HPDE6-E6E7 (cell line): ENCODE data around the gene NDUFS6.
"Not testable (repeated sequence)": the region's sequence is repeated elsewhere in the genome, so short reads cannot be mapped to it uniquely, and the experiment has no call there.

Experiments
- DNase-seq: peaks from one replicate; pipeline ENCODE4 v3.0.0; 2011; ENCODE audit warnings: missing footprints; ENCODE audit errors: extremely low spot score

The NDUFS6 gene

GRCh38 chr5:1815881-1816292, 14.7 kb downstream of the NDUFS6 start:
- no peak for DNase-seq

- DNase-seq: not testable (repeated sequence)
These were observed 15.4 kb downstream of the NDUFS6 start for GRCh38 chr5:1816495-1817089.

GRCh38 chr5:1817261-1818043, 16.2 kb downstream of the NDUFS6 start:
- DNase-seq: no peak

- DNase-seq: no peak
These were observed 17.6 kb downstream of the NDUFS6 start for GRCh38 chr5:1818784-1819183.

- no peak for DNase-seq
These were observed 18.3 kb downstream of the NDUFS6 start for GRCh38 chr5:1819458-1819857.

GRCh38 chr5:1820381-1820780, 19.2 kb downstream of the NDUFS6 start:
- DNase-seq: no peak

- no peak for DNase-seq
These were observed 19.7 kb downstream of the NDUFS6 start for GRCh38 chr5:1820926-1821325.

GRCh38 chr5:1821862-1822261, 20.7 kb downstream of the NDUFS6 start:
- DNase-seq: no peak

GRCh38 chr5:1823381-1824034, 22.3 kb downstream of the NDUFS6 start:
- no peak for DNase-seq

GRCh38 chr5:1824109-1824821, 23.1 kb downstream of the NDUFS6 start:
- DNase-seq: no peak

GRCh38 chr5:1824903-1825841, 24.0 kb downstream of the NDUFS6 start:
- no peak for DNase-seq

GRCh38 chr5:1826235-1826980, 25.2 kb downstream of the NDUFS6 start:
- DNase-seq: no peak

- no peak for DNase-seq
These were observed 26.0 kb downstream of the NDUFS6 start for GRCh38 chr5:1827025-1827885.

- no peak for DNase-seq
These were observed 26.7 kb downstream of the NDUFS6 start for GRCh38 chr5:1827886-1828397.

GRCh38 chr5:1830571-1831228, 29.5 kb downstream of the NDUFS6 start:
- no peak for DNase-seq

- no peak for DNase-seq
These were observed 30.1 kb downstream of the NDUFS6 start for GRCh38 chr5:1831257-1831656.

- no peak for DNase-seq
These were observed 30.6 kb downstream of the NDUFS6 start for GRCh38 chr5:1831677-1832313.
